Epidermal melanocyte (primary cell): ENCODE measurements around the gene CDHR2.
A peak's percentile ranks its signal among the peaks of the same experiment; 100 is the strongest.

Experiments used
- DNase-seq: peaks from one replicate; pipeline ENCODE4 v3.0.0; 2011; ENCODE audit warnings: low spot score; ENCODE audit not compliant: insufficient read length

Gene CDHR2

DNA sequence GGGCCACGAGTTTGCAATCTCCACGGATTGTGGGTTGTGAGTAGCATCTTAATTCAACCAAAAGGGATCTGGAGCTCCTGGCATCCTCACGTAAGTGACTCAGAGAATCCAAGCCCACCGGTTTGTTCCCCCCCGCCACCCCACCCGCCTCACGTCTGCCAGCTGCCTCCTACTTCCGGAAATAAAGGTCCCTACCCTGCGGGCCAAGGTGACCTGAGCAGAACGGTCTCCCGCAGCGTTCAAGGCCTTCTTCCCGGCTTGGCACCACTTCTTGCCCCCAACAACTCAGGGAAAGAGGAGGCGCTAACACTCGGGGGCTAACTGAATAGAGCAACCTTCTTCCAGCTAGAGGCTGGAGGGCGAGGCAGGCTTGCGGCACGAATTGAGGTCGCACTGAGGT, 69.6 kb downstream of the CDHR2 start:
- DNase-seq: no peak

DNA sequence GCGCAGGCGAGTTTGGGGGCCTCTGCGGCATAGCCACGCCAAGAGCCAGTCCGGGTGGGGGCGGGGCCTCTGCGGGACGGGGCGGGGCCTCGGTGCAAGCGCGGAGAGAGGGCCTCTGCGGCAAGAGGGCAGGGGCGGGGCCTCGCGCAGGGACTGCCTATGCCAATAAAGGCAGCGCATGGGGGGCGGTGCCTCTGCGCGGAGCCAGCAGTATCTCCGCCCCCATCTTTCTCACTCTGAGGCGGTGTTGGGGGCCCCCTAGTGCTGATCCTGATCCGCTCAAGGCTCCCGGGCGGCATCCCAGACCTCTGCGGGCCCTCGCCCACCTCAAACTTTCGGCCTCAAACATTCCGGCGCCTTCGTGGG, 70.0 kb downstream of the CDHR2 start:
- peak; percentile 71 for DNase-seq

DNA sequence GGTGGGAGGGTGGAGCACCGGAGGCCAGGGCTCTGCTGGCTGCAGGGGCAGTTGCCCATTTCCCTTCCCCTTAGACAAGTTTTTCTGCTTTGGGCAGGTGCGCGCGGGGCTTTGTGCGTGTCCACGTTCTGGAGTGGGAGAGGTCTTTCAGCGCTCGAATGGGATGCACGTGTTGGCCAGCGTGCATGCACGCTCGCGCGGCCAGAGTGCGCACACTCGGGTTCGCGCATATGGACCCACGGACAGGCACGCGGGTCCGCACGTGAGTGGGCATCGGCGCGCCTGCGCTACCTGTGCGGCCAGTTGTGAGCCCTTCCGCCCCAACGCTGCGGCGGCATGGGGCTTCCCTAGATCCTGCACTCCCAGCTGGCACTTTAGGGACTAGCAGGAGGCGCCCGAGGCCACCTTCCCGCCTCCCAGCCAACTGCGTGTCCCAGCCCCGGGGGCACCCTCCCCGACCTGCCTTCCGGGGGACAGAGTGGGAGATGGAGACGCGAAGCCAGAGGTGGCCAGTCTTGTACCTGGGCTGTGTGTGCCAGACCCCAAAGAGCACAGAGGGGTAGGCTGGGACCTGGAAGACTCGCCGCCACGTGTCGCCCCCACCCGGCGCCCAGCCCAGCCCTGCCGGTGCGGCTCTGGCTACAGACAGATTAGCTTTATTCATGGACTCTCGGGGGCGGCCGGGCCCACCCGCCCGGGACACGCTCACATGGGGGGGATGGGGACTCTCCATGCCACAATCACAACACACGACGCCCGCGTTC, 70.6 kb downstream of the CDHR2 start:
- no peak for DNase-seq

DNA sequence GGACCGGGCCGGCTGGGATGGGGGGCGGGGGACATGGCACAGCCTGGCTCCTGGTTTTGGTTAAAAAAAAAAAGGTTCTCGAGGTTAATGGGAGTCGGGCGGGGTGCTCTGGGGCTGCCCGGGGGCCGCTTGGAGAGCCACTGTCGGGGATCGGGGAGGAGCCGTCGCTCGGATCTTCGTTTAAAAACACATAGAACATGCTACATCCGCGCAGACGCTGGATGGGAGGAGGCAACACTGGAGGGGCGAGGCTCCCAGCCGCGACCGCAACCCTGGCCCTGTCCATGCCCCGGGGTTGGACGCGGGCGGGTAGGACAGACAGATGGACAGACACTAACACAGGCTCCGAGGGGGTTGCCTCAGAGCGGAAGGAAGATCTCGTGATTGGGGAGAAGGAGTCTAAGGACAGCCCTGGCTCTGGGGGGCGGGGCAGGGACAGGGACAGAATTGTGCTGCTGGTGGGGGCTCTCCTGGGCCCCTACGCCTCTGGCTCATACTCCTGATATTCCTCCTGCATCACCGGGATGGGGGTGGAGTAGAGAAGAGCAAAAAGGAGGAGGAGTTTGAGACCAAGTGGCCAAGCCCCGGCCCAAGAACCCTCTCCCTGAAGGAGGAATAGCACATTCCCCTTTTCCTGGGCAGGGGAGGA, 71.3 kb downstream of the CDHR2 start:
- no peak for DNase-seq

DNA sequence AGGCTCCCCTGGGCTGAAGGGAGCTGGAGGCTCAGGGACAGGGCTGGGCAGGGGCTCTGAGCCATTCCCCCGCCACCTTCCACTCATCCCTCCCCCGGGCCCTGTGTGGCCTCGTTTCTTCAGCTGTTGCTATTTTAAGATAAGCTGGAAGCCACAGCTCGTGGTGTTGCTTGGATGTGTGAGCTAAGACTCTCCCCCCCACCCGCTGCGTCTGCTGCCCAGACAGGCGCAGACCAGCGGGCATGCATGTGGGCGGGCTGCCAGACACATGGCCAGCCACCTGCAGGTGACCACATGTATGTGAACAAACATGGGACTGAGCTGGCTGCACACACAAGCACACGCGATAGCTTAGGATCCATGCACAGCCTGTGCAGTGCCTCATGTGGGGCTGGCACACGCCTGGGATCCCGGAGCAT, 72.5 kb downstream of the CDHR2 start:
- no peak for DNase-seq

DNA sequence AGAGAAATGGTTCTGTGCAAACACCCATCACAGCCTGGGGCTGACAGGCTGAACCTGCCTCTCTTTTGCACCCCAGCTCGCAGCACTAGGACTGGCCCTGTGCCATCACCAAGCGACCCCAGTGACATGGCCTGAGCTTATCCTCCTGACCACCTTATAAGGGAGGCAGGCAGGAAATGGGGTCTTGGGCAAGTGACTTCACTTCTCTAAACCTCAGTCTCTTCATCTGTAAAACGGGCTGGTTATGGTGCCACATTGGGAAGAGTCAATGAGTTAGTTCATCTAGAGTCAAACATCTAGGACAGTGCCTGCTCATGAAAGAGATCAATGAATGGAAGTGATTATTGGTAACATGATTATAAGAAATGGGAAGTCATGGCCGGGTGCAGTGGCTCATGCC, 75.0 kb downstream of the CDHR2 start:
- DNase-seq: no peak

DNA sequence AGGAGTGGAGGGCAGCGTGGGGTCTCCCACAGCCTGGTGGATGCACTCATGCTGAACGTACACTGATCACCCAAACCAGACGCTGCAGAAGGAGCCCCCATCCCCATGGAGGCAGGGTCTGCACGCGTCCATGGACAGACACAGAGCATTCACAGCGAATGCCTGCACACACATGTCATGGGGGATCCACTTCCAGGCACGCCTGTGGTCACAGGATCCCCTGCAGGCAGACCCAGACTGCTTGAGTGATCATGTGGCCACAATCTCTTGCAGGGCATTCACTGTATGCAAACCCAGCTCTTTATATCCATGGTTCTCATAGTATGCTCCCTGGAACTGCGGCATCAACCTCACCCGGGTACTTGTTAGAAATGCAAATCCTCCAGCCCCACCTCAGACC, 75.8 kb downstream of the CDHR2 start:
- peak; percentile 91 for DNase-seq

DNA sequence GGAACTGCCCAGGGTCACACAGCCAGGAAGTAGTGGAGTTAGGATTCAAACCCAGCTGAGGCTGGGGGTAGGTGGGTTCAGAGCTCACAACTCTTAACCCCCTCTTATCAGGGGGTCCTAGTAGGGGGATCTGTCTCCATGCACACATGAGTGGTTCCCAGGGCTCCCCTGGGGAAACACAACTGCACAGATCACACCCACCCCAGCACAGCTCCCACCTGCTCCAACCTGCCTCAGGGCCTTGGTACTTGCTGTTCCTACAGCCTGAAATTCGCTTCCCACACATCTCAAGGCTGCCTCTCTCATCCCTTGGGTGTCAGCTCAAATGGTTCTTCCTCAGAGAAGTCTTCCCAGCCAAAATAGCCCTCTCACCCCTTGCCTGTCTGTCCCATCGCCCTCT, 76.4 kb downstream of the CDHR2 start:
- no peak for DNase-seq

DNA sequence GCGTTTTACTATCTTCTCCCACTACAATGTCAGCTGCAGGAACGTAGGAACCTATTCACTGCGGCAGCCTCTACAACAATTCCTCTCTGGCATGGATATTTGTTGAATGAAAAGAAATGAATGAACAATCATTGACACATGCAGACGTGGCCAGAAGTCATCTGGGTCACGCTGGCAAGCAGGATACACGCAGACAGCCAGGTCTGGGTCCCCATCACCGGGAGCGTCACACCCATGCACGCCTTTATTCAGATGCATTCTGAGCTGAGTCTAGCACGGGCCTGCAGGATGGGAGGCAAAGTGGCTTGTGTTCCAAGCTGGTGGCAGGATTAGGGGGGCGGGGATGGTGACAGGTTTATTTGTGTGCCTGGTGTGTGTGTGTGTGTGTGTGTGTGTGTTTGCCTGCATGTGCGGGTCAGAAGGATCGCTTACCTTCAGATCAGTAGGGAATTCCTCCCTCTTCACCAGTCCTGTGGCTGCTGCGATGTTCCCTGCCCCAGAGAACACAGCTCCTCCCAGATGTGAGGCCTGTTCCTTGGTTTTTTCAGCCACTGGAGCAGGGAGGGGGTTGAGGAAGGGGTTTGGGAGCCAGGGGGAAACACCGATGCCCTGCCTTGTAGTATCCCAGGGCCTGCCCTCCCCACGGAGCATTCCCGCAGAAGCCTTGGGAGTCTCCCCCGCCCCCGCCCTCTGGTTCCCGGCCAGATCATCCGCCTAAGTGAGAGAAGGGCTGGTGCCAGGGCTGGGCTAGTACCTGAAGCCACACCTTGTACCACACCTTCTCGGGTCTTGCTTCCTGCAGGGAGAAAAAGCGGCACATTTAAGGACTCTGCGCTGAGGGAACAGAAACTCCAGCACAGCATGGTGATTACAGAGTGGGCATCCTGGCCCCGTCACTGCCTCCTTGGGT, 77.1 kb downstream of the CDHR2 start:
- DNase-seq: no peak

DNA sequence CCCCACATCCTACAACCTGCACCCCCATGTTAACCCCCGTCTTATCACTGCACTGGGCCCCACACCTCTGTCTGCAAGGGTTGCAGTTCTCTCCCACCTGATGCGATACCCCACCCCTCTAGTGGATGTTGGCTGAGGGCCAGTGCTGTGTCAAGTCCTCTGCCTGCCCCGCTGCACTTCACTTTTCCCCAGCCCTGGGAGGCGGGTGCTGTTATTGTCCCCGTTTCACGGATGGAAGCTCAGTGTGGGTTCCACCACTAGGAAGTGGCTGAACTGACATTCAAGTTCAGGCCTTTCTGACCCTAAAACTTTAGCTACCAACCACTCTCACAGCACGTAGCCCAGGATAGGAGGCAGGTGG, 77.7 kb downstream of the CDHR2 start:
- DNase-seq: no peak

DNA sequence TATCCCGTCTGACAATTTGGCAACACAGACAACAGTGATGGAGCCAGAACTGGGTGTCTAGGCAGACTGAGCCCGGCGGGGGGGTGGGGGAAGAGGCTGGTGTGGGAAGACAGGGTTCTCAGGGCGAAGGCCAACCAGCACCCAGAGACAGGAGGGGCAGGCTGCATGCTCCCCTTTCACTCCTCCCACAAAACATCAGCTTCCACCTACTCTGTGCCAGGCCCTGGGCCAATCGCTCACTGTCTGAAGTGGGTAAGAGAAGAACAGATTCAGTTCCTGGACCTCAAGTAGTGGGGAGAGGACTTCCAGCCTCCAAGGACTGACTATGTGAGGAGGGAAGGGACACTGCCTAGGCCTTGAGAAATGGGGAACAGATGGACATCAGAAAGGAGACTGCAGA, 78.4 kb downstream of the CDHR2 start:
- DNase-seq: no peak

DNA sequence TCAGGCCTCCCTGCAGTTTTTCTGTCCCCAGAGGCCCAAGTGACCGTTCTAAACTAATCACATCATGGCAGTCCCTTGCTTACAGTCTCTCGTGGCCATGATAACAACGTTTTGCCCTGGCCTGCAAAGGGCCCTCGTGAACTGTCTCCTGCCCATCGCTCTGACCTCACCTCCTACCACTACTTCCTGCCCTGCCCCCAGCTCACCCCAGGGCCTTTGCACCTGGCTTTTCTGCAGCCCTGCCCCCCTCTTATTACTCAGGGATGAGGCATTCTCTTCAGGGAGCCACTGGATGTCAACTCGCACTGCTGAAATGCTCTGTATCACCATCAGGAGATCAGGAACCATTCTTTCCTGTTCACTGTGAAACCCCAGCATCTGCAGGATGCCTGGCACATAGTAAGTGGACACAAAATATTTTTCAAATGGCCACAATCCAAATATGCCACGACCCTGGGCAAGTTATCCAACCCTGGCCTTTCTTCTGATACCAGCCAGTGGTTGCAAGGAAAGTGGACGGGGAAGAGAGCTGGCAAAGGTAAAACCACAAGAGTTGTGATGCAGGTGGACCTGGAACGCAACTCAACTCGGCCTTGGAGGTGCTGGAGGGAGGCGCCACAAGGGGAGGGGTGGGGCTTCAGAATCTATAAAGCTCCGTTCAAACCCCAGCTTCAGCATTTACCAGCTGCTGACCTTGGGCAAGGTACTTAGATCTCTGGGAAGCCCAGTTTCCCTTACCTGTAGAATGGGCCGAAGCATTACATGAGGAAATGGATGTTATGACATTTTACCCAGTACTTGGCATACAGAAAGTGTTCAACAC, 79.5 kb downstream of the CDHR2 start:
- no peak for DNase-seq

DNA sequence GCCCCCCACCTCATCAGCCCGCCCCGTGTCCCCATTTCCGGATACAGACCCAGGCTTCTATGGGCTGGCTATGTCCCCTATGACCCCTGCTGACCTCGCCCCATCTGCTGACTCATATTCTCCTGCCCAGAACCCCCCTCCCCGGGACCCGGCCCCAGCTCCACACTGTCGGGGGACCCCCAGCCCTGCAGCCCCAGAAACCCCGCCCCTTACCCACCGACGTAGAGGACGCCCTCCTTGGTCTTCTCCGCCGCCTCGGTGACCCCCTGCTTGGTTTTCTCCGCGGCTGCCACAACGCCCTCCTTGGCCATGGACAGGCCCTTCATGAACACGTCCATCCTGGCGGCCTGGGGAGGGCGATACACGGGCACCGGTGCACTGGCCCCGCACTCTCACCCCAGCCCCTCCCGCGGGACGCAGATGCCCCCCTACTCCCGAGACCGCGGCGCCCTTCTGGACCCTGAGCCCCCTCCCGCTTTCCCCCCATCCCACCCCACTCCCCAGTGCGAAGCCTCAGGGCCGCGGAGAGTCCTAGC, 80.2 kb downstream of the CDHR2 start:
- DNase-seq: no peak

DNA sequence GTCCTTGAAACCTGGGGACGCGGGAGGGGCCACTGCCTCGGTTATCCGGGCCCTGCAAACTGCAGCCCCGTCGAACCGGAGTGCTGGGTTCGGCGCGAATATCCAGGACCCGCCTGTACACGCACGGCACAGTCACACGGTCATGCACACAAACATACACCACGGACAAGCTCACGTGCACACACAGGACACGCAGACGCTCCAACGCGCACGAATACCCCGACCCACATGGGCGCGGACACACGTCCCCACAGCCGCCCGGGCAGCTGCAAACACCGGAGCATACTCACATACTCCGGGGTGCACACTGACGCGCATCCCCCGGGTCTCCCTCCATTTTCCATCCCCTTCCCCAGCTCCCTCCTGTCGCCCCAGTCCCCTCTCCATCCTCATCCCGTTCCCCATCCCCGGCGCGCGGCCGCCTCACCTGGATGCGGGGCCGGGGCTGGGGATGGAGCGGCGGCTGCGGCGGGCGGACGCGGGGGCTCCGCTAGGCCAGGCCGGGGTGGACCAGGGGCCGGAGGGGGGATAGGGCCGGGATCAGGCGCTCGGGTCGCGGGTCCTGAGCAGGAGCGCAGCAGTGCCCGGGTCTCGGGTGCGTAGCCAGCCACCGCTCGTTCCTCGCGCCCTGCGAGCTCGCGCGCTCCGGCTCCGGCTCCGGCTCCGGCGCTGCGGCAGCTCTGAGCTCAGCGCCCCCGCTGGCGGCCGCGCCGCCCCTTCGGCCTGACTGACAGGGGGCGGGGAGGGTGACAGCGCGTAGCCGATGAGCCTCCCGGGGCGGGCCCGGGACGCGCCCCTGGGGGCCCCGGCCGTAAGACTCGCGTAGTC, 80.9 kb downstream of the CDHR2 start, which contains the start of the genes EIF4E1B and SNCB:
Gene EIF4E1B, plus strand, starts transcription at position 823 of the 828 bp plus-strand sequence. CDS start 12,113 bp downstream, outside the sequence.
Gene SNCB, minus strand, starts transcription at position 682 of the 828 bp plus-strand sequence. CDS start 880 bp downstream, outside the sequence.
- DNase-seq: no peak

DNA sequence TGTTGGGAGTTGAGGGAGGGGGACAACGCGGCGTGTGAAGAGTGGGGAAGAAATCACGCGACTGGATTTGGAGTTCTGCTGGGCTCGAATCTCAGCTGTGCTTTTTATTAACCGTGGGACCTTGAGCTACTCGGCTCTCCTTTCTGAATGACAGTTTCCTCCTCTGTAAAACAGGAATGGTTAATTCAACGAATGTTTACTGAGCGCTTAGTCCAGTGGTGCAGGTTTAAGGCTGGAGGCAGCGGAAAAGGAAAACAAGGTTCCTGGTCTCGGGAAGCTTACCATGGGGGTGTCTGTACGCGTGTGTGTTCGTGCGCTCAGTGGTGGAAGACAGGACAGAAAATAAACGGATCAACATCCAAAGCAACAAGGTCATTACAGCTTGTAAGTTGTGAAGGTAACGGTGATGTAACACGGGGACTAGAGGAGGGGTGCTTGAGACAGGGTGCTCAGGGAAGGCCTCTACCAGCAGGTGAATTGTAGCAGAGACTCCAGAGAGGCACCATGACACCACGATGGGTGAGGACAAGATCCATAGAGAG, 81.6 kb downstream of the CDHR2 start:
- no peak for DNase-seq

DNA sequence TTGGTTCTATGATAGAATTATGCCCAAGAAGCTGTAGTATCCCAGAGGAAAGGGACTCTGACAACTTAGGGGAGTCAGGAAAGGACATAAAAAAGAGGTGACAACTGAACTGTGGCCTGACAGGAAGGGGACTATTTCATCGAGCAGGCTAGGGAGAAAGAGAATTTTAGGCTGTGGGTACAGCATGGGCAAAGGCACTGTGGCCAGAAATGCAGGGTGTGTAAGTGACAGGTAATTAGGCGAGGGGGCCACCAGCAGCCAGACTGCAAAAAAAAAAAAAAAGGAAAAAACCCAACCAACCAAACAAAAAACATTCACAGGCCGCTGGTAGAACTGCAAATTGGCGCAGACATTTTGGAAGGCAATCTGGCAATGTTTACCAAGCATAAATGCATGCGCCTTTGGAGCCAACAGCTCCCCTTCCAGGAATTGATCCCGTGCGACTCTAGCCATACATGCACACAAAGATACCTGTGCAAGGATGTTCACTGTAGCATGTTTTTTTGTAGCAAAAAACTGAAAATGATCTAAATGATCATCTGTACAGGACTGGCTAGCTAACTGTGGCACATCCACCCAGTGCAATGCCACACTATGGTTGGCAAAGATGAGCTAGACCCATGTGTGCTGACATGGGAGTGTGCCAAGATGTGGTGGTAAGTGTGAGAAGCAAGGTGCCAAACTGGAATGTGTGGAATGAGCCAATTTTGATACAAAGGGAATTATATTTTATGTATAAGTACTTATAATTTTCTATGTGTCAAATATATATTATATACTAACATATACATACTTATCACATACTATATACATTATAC, 82.5 kb downstream of the CDHR2 start:
- DNase-seq: no peak

DNA sequence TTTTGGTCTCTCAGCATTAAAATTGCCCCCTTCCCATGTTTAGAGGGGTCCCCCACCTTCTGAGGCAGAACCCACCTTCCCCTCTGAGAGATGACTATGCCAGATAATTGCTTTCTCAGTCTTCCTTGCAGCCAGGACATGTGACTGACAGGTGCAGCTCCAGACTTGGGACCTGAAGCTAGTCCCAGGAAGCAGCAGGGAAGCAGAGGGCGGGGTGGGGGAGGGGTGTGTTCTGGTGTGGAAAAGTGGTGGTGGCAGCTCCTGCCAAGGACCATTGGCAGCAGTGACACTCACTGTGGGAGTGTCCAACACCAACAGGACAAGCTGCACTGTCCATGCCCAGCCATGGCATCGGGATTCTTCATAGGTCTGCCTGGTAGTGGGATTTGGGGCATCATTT, 83.6 kb downstream of the CDHR2 start:
- no peak for DNase-seq

DNA sequence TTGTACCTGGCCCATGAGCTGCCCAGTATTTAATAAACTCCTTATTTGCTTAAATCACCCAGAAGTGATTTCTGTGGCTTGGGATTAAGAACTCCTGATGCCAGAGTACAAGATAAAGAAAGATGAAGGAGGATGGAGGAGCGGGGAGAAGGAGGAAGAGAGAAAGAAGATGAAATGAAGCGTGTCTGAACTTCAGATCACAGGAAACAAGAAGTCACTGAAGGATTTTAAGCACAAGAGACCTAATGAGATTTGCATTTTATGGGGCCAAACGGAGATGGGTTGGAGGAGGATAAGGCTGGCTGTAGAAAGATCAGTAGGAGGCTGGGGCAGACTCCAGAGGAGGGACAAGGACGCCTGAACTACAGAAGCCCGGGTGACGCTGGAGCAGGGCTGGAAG, 84.5 kb downstream of the CDHR2 start:
- DNase-seq: no peak

DNA sequence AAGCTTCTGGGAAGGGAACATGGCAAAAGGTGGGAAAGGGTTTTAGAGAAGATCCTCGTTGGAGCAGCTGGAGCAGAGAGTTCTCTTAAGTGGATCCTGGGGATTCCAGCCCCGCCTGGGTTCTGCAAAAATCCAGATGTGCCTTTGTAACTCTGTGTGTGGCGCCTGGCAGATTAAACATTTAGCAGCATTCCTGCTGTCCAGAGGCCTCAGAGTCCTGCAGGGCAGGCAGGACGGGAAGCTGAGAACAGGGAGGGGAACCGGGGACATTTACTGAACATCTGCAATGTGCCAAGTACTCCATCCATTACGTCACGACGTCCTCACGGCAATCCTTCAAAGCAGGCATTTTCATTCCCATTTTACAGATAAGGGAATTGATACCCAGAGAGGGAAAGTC, 87.3 kb downstream of the CDHR2 start:
- peak; percentile 60 for DNase-seq
